Measurements from ENCODE around the gene SLITRK3. TPM values are rescaled to one million over a fixed set of nuclear protein-coding genes. Genes with fewer than 3 reads are reported as not detected.

SLITRK3 gene, protein sequence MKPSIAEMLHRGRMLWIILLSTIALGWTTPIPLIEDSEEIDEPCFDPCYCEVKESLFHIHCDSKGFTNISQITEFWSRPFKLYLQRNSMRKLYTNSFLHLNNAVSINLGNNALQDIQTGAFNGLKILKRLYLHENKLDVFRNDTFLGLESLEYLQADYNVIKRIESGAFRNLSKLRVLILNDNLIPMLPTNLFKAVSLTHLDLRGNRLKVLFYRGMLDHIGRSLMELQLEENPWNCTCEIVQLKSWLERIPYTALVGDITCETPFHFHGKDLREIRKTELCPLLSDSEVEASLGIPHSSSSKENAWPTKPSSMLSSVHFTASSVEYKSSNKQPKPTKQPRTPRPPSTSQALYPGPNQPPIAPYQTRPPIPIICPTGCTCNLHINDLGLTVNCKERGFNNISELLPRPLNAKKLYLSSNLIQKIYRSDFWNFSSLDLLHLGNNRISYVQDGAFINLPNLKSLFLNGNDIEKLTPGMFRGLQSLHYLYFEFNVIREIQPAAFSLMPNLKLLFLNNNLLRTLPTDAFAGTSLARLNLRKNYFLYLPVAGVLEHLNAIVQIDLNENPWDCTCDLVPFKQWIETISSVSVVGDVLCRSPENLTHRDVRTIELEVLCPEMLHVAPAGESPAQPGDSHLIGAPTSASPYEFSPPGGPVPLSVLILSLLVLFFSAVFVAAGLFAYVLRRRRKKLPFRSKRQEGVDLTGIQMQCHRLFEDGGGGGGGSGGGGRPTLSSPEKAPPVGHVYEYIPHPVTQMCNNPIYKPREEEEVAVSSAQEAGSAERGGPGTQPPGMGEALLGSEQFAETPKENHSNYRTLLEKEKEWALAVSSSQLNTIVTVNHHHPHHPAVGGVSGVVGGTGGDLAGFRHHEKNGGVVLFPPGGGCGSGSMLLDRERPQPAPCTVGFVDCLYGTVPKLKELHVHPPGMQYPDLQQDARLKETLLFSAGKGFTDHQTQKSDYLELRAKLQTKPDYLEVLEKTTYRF
- not detected in 2 replicates for total RNA-seq

DNA sequence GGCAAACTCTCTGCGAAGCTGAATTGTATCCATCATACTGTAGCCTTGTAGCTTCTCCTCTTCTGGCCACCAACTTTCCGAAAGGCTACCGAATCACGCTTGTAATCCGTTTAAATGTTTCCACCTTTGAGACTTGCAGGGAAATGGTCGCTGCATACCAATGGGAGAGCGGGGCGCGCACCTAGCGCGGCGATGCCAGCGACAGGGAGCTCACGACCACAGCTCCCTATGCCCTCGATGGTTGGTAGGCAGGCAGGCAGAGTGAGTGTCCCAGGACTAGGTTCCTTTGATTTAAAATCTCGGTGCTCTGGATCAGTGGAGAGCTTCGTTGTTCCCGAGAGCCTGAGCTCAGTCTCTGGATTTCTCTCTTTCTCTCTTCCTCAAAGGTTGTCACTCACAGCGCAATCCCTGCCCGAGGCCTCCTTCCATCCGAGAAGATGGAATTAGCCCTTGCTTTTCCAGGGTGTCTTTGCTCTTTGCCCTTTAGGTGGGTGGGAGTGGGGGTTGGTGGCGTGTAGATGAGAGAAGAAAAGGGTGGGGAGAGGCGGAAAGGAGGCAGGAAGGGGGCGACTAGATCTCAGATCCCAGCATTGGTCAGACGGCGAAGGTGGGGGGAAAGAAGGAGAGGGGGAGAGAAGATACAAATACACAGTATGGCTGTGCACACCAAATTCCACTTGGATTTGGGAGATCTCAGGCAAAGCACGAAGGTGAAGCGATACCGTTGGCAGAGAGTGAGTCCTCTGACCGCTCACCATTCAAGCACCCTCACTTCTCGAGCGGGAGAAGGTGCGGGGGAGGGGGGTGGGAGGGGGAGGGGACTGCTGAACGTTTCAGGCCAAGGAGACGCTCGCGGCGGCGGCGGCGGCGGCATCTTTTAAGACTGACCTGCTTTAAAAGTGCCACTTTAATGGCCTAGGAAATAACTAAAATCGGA lies at the start of gene SLITRK3:
SLITRK3 (minus strand) TSS at position 745 of the 937 bp plus-strand sequence. CDS start 5,554 bp downstream, outside the sequence.
- no peak for DNase-seq (ENCODE audit: low read depth)
- TF ChIP-seq, protein P1, sequence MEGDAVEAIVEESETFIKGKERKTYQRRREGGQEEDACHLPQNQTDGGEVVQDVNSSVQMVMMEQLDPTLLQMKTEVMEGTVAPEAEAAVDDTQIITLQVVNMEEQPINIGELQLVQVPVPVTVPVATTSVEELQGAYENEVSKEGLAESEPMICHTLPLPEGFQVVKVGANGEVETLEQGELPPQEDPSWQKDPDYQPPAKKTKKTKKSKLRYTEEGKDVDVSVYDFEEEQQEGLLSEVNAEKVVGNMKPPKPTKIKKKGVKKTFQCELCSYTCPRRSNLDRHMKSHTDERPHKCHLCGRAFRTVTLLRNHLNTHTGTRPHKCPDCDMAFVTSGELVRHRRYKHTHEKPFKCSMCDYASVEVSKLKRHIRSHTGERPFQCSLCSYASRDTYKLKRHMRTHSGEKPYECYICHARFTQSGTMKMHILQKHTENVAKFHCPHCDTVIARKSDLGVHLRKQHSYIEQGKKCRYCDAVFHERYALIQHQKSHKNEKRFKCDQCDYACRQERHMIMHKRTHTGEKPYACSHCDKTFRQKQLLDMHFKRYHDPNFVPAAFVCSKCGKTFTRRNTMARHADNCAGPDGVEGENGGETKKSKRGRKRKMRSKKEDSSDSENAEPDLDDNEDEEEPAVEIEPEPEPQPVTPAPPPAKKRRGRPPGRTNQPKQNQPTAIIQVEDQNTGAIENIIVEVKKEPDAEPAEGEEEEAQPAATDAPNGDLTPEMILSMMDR (IDR thresholded peaks at IDR 0.05; ENCODE audit: insufficient read depth, low read length, poor library complexity, severe bottlenecking), result no peak
- H3K27me3 ChIP-seq (ENCODE audit: control insufficient read depth, insufficient read depth, low read length), result peaks cover 50% of the 10 kb centered on the region
- H3K4me3 ChIP-seq (ENCODE audit: low read depth, low read length), result peak within 1 kb of the TSS; percentile 34
- H3K36me3 ChIP-seq (ENCODE audit: control insufficient read depth, insufficient read depth, low read length), result no peaks in the 10 kb centered on the region

DNA sequence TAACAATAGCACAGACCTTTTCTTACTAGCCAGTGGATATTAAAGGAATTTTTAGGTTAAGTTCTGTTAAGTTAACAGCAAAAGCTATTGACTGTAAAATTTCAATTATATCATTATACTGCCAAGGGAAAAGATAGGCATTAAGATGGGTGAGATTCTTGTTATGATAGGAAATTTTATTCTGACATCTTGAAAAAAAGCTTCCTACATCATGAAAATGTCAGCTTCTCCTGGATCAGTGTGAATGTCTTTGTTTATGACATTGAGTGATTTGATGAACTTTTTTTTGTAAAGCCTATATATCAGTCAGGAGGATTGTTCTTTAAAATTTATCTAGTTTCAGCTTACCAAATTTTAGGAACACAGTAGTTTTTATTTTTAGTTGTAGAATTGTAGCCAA lies 47.4 kb upstream of the SLITRK3 start:
- TF ChIP-seq, protein P1 (IDR thresholded peaks at IDR 0.05; ENCODE audit: insufficient read depth, low read length, poor library complexity, severe bottlenecking), result no peak
- no peak for DNase-seq (ENCODE audit: low read depth)
- Histone ChIP-seq H3K4me3 (ENCODE audit: low read depth, low read length) (no peak overlapping the region), H3K27me3 (ENCODE audit: control insufficient read depth, insufficient read depth, low read length) (no peaks in the 10 kb centered on the region), H3K36me3 (ENCODE audit: control insufficient read depth, insufficient read depth, low read length) (no peaks in the 10 kb centered on the region)

DNA sequence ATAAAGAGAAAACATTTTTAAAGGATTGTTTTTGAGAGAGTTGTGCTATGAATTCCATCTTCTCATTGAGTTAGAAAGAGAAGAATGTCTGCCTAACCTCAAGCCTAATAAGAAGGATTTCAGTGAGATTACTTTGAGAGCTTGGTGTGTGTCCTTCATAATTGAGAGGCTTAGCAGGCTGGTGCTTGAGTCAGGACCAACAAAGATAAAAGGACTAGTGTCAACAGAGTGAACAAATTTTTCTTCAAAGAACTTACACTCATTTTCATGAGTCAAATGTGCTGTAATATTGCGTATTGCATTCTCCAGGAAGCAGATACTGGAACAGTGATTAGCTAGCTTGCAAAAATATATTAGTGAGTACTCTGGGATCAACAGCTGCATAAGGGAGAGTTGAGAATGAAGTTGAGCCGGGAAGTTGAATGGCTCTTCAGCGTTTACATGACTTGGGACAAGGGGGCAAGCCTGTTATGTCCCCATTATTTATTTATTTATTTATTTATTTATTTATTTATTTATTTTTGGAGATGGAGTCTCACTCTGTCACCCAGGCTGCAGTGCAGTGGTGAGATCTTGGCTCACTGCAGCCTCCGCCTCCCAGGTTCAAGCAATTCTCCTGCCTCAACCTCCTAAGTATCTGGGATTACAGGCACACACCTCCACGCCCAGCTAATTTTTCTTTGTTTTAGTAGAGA lies 37.5 kb upstream of the SLITRK3 start:
- no peak overlapping the region for H3K4me3 ChIP-seq (ENCODE audit: low read depth, low read length)
- no peaks in the 10 kb centered on the region for H3K27me3 ChIP-seq (ENCODE audit: control insufficient read depth, insufficient read depth, low read length)
- TF ChIP-seq, protein P1 (IDR thresholded peaks at IDR 0.05; ENCODE audit: insufficient read depth, low read length, poor library complexity, severe bottlenecking), result no peak
- H3K36me3 ChIP-seq (ENCODE audit: control insufficient read depth, insufficient read depth, low read length), result no peaks in the 10 kb centered on the region
- no peak for DNase-seq (ENCODE audit: low read depth)

DNA sequence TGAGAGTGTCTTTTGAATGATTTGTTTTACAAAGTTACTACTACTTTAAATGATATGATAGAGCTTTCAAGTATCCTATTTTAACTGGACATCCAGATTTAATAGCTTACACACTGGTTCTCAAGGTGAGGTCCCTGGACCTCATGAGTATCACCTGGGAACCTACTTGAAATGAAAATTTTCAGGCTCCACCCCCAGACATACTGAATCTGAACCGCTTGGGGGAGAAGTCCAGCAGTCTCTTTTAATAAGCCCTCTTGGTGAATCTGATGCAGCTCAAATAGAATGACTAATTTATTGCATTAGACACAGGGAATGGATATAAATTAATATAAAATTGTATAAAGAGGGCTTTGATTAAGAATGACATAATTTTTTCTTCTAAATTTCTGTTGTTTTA lies 29.4 kb upstream of the SLITRK3 start:
- TF ChIP-seq, protein P1 (IDR thresholded peaks at IDR 0.05; ENCODE audit: insufficient read depth, low read length, poor library complexity, severe bottlenecking), result no peak
- H3K36me3 ChIP-seq (ENCODE audit: control insufficient read depth, insufficient read depth, low read length), result no peaks in the 10 kb centered on the region
- H3K27me3 ChIP-seq (ENCODE audit: control insufficient read depth, insufficient read depth, low read length), result no peaks in the 10 kb centered on the region
- no peak overlapping the region for H3K4me3 ChIP-seq (ENCODE audit: low read depth, low read length)
- DNase-seq (ENCODE audit: low read depth), result no peak

DNA sequence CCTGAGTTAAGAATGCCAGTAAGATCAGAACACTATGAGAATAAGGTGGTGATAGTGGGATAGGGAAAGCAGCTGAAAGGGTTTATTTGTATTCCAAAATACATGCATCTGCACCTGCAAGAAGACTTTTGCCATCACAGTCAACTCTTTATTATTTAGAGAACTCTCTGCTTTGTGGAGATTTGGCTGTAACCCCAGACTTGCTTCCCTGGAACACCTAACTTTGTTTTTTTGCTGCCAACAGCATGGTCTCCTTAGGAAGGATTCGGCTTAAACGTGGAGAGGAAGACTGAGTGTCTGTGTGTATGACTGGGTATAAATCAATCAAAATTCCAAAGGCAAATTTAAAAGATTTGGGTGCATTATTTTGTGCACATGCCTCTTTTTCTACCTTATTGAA lies 21.6 kb upstream of the SLITRK3 start:
- no peak overlapping the region for H3K4me3 ChIP-seq (ENCODE audit: low read depth, low read length)
- H3K36me3 ChIP-seq (ENCODE audit: control insufficient read depth, insufficient read depth, low read length), result no peaks in the 10 kb centered on the region
- TF ChIP-seq, protein P1 (IDR thresholded peaks at IDR 0.05; ENCODE audit: insufficient read depth, low read length, poor library complexity, severe bottlenecking), result no peak
- H3K27me3 ChIP-seq (ENCODE audit: control insufficient read depth, insufficient read depth, low read length), result no peaks in the 10 kb centered on the region
- DNase-seq (ENCODE audit: low read depth), result no peak
